NCI-H82 treated with DMSO at 0.1 percent for 48 hours (cell line): ENCODE data around the gene CCNB3.

Experiments
- DNase-seq: peaks from one replicate; lab custom pipeline; 2025; ENCODE audit not compliant: unreplicated experiment; lab: John Stamatoyannopoulos, UW

Gene CCNB3

DNA sequence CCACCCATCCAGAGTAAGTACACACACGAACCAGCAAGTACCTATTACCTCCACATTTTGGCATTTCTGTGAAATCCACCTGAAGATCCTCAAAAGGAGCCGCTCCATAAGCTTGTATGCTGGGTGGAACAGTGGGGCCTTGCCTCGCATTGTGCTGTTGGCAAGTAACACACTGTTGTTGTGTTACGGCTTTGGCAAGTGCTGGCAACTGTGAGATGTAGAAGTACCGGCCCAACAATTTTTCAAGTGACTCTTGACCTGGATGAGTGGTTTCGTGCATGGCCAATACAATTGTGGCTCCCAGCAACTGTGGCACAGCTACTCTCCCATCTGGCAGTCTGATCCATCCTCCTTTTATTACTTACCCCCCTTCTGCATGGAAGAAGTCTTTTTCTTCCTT lies 128.7 kb downstream of the CCNB3 start:
- DNase-seq = no peak

DNA sequence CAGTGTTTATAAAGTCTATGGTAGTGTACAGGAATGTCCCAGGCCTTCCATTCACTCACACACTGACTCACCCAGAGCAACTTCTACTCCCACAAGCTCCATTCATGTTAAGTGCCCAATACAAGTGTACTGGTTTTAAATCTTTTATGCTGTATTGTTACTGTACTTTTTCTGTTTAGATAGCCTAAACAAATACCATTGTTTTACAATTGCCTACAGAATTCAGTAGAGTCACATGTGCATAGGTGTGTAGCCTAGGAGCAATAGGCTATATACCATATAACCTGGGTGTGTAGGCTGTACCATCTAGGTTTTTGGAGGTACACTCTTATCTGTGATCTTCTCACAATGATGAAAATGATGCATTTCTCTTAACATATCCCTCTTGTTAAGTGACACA lies 139.4 kb downstream of the CCNB3 start:
- DNase-seq = no peak

DNA sequence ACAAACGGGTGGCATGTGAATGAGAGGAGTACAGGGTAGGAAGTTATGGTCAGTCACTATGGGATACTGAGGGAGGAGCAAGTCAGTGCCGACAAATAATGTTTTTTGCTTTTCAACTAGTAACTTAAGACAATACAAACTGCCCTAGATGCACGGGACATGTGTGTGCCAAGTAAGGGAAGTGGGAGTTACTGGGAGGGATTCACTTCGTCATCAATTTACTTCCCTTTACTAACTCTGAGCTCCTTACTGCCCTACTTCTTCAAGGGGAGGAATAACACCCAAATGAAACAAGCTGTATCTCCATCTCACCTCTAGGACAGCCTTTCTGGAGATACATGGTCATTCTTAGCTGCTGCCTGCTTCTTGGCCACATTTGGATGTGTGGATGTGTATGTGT lies 168.4 kb downstream of the CCNB3 start:
- no peak for DNase-seq

DNA sequence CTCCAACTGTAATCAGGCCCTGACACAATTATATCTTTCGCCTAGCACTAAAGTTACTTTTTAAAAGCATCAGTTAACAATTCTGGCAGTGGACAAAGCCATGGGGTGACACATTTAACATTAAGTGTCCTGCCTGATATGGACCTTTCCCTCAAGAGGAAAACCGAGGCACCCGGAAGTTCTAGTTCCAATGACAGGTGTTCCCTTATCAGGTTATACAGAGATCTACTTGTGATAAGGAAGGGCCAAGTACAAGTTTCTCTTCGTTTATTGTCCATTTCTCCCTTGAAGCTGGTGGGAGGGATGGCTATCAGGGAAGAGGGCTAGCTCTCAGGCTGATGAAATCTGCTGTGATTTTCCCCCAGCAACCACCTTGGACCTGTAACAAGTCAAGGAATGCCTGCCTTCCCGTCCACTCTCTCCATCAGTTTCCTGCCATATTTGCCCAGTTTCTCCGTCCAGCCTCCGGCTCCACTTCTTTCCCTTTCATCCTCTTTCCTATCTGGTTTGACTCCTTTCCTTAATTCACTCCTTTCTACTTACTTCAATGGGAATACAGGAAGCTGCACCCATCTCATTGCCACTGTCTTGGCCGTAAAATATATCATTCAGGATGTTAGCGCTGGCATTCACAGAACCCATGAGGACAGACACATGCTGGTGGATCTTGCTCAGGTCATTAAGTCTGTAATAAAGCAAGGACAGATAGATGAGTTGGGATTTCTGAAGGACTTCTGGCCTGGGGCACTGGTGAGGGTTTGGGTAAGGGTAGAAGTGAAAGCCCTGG lies 171.1 kb downstream of the CCNB3 start:
- DNase-seq = no peak

DNA sequence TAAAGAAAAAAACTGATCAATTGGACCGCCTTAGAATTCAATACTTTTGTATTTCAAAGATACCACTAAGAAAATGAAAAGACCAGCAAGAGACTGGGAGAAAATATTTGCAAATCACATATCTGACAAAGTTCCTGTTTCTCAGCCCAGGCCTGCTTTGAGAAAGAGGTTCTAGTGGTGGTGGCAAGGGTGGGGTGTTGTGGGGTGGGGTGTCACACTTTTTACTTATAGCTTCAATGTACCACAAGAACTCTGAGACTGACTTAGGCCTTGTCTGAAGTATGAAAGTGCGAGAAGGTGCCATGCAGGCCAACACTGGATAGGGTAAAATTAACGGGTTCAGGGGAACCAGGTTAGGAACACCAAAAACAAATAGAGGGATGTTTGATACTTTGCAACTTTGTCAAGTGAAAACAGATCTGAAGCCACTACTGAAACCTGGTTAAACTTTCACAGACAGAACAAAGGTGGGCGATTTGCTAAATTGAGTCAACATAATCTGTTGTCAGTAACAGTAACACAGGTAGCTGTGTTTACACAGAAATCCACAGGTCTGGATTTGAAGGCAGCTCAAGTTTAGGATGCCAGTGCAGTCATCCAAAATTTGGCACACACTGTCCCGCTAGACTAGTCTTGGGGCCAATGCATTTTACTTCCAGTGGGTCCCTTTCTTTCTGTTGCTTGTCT lies 177.3 kb downstream of the CCNB3 start:
- DNase-seq = no peak

DNA sequence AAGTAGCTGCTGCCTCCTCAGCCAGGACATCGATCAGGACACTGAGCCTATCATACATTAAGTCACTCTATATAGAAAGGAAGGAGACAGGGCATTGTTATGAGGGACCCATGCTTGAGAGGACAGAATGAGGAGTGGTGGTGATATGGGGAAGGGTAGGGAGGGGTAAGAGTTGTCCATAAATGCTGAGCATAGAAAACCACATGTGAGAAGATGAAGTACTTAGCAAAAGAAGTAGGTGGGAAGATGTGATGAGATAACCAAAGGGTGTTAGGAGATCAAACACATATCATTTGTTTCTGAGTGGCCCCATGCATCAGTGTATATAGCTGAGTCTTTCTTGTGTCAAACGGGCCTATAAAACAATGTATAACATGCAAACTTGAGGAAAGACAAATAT lies 182.0 kb downstream of the CCNB3 start:
- no peak for DNase-seq

DNA sequence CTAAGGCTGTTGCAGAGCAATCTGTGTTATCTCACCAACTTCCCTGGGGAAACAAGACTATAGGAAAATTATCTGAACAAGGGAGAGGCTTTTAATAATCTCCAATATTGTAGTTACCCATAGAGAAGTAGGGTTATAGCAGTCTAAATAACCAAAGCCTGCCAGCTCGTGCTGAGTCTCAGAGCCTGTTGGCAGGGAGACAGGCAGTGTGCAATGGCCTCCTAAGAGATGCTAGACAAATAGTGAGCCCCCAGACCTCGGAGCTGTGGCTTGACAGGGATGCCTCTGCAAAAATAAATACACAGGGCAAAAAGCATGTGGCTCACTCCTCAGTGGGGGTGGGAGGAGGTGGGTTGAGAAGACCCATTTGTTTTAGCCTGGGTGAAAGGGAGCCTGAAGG lies 189.3 kb downstream of the CCNB3 start:
- no peak for DNase-seq
